Loucy (cell line): ENCODE data around the gene VRK2.

Experiments
- H2AFZ ChIP-seq: fragments of 200-600 bp; sonication (generic); 2 replicates; pipeline ENCODE4 v1.6.0; 2016; ENCODE audit warnings: antibody characterized with exemption, mild to moderate bottlenecking, low read length, moderate library complexity
- H3F3A ChIP-seq: fragments of 200-600 bp; 2 replicates; pipeline ENCODE4 v1.6.0; 2016; ENCODE audit warnings: antibody characterized with exemption, low read depth, mild to moderate bottlenecking
- H3K27me3 ChIP-seq: fragments of 200-600 bp; sonication (generic); 2 replicates; pipeline ENCODE4 v1.6.1; 2014; ENCODE audit warnings: low read length, mild to moderate bottlenecking; ENCODE audit not compliant: insufficient read depth, poor library complexity, severe bottlenecking
- H3K36me3 ChIP-seq: fragments of 200-600 bp; sonication (generic); 2 replicates; pipeline ENCODE4 v1.6.1; 2016; ENCODE audit warnings: low read length; ENCODE audit not compliant: insufficient read depth
- H3K4me1 ChIP-seq: fragments of 200-600 bp; sonication (generic); 2 replicates; pipeline ENCODE4 v1.5.1; 2014; ENCODE audit warnings: low read length, mild to moderate bottlenecking; ENCODE audit not compliant: insufficient read depth, poor library complexity, severe bottlenecking
- H3K4me2 ChIP-seq: fragments of 200-600 bp; sonication (generic); 2 replicates; pipeline ENCODE4 v1.6.0; 2014; ENCODE audit warnings: antibody characterized with exemption, low read length, low read depth, mild to moderate bottlenecking; ENCODE audit not compliant: poor library complexity, severe bottlenecking
- H3K4me3 ChIP-seq: fragments of 200-600 bp; sonication (generic); 2 replicates; pipeline ENCODE4 v1.5.1; 2014; ENCODE audit warnings: low read length, mild to moderate bottlenecking, mixed read lengths; ENCODE audit not compliant: poor library complexity, severe bottlenecking
- H3K79me2 ChIP-seq: fragments of 200-600 bp; sonication (generic); 2 replicates; pipeline ENCODE4 v1.6.1; 2014; ENCODE audit warnings: low read length; ENCODE audit not compliant: insufficient read depth
- H3K9ac ChIP-seq: fragments of 200-600 bp; sonication (generic); 2 replicates; pipeline ENCODE4 v1.6.0; 2014; ENCODE audit warnings: mild to moderate bottlenecking, low read depth, low read length, moderate library complexity; ENCODE audit not compliant: poor library complexity, severe bottlenecking
- H3K9me2 ChIP-seq: fragments of 200-600 bp; sonication (generic); replicated peaks from 2 replicates; pipeline ENCODE4 v1.6.1; 2016; ENCODE audit warnings: low read depth, low read length, mixed read lengths
- H3K9me3 ChIP-seq: fragments of 200-600 bp; sonication (generic); 2 replicates; pipeline ENCODE4 v1.6.1; 2014; ENCODE audit warnings: mild to moderate bottlenecking, antibody characterized with exemption, low read length, low read depth; ENCODE audit not compliant: insufficient read depth
- H4K20me1 ChIP-seq: fragments of 200-600 bp; sonication (generic); 2 replicates; pipeline ENCODE4 v1.6.0; 2014; ENCODE audit warnings: antibody characterized with exemption, low read length, mild to moderate bottlenecking; ENCODE audit not compliant: insufficient read depth, poor library complexity, severe bottlenecking
- CTCF ChIP-seq: fragments of 200-600 bp; sonication (generic); conservative IDR thresholded peaks from 2 replicates; pipeline ENCODE4 v1.5.1; 2014; ENCODE audit warnings: mild to moderate bottlenecking, antibody characterized with exemption, low read length
- EZH2phosphoT487 ChIP-seq: fragments of 200-600 bp; IDR thresholded peaks from 2 replicates; pipeline ENCODE4 v1.6.1; 2018; ENCODE audit warnings: antibody characterized with exemption, mild to moderate bottlenecking, moderate library complexity, borderline replicate concordance

The VRK2 gene

GRCh38 chr2:58127111-58127510 lies 80.5 kb downstream of the VRK2 start:
- Histone ChIP-seq H4K20me1 (no peaks in the 10 kb centered on the region), H2AFZ (no peak overlapping the region), H3K4me3 (no peak overlapping the region), H3F3A (no peaks in the 10 kb centered on the region), H3K9me3 (no peaks in the 10 kb centered on the region), H3K9ac (no peak overlapping the region), H3K4me2 (no peak overlapping the region), H3K4me1 (peaks cover 9% of the 10 kb centered on the region), H3K27me3 (no peaks in the 10 kb centered on the region), H3K36me3 (peaks cover 10% of the 10 kb centered on the region; the same call in 1 of the 2 replicates), H3K9me2 (no peaks in the 10 kb centered on the region), H3K79me2 (no peaks in the 10 kb centered on the region)
- no peak for TF ChIP-seq EZH2phosphoT487
- no peak for TF ChIP-seq CTCF

GRCh38 chr2:58130238-58130637 lies 83.6 kb downstream of the VRK2 start:
- H3F3A ChIP-seq = no peaks in the 10 kb centered on the region
- no peaks in the 10 kb centered on the region for H3K4me1 ChIP-seq
- no peaks in the 10 kb centered on the region for H3K79me2 ChIP-seq
- peaks cover 17% of the 10 kb centered on the region; the same call in 1 of the 2 replicates for H3K36me3 ChIP-seq
- H3K9me3 ChIP-seq = no peaks in the 10 kb centered on the region
- H3K4me3 ChIP-seq = no peak overlapping the region
- no peak for TF ChIP-seq CTCF
- no peak for TF ChIP-seq EZH2phosphoT487
- no peak overlapping the region for H2AFZ ChIP-seq
- no peak overlapping the region for H3K4me2 ChIP-seq
- H4K20me1 ChIP-seq = no peaks in the 10 kb centered on the region
- no peaks in the 10 kb centered on the region for H3K9me2 ChIP-seq
- no peaks in the 10 kb centered on the region for H3K27me3 ChIP-seq
- H3K9ac ChIP-seq = no peak overlapping the region

- H3K9ac ChIP-seq = no peak overlapping the region
- H3K9me2 ChIP-seq = no peaks in the 10 kb centered on the region
- H3F3A ChIP-seq = no peaks in the 10 kb centered on the region
- H3K4me2 ChIP-seq = no peak overlapping the region
- no peaks in the 10 kb centered on the region for H4K20me1 ChIP-seq
- no peaks in the 10 kb centered on the region for H3K27me3 ChIP-seq
- peaks cover 17% of the 10 kb centered on the region; the same call in 1 of the 2 replicates for H3K36me3 ChIP-seq
- TF ChIP-seq EZH2phosphoT487 = no peak
- TF ChIP-seq CTCF = peak; percentile 63
- H2AFZ ChIP-seq = no peak overlapping the region
- H3K4me1 ChIP-seq = no peaks in the 10 kb centered on the region
- H3K9me3 ChIP-seq = no peaks in the 10 kb centered on the region
- no peak overlapping the region for H3K4me3 ChIP-seq
- no peaks in the 10 kb centered on the region for H3K79me2 ChIP-seq
These were observed 84.8 kb downstream of the VRK2 start for GRCh38 chr2:58131191-58132011.
